Measurements from ENCODE around the gene RPS6KB2. TPM values are rescaled to one million over a fixed set of nuclear protein-coding genes. Genes with fewer than 3 reads are reported as not detected.
A peak's percentile ranks its signal among the peaks of the same experiment; 100 is the strongest.

The RPS6KB2 gene
- total RNA-seq, 4 donors from 2014 or later = 36.9 to 69.3 (median 47.1) TPM

GRCh38 chr11:67439321-67440228 lies 11.3 kb downstream of the RPS6KB2 start:
- Histone ChIP-seq H3K27ac (peak overlapping the region in 3 of 4 donors; percentile 65 to 83 (median 74)), H3K36me3 (peaks cover 0 to 75% (median 0%) of the 10 kb centered on the region in 3 donors), H3K4me1 (peaks cover 0 to 64% (median 26%) of the 10 kb centered on the region in 4 donors), H3K4me3 (no peak overlapping the region), H3K27me3 (no peaks in the 10 kb centered on the region), H3K9me3 (no peaks in the 10 kb centered on the region)
- peak in 1 of 2 donors; percentile 36 for DNase-seq (ENCODE audit: low spot score in 2 of 2)
- TF ChIP-seq CTCF (IDR thresholded peaks at IDR 0.05) (peak in 1 of 5 experiments; percentile 13), POLR2A (IDR thresholded peaks at IDR 0.05) (no peak), EP300 (IDR thresholded peaks at IDR 0.05) (peak in 1 of 2 donors; percentile 15)
- WGBS, 2 donors = 53 to 54% methylated on average over 30 to 31 of the region's 31 CpGs

- Histone ChIP-seq H3K27ac (peak overlapping the region in 3 of 4 donors; percentile 65 to 83 (median 74)), H3K9me3 (no peaks in the 10 kb centered on the region), H3K4me3 (no peak overlapping the region), H3K36me3 (peaks cover 0 to 66% (median 0%) of the 10 kb centered on the region in 3 donors), H3K4me1 (peaks cover 0 to 72% (median 28%) of the 10 kb centered on the region in 4 donors), H3K27me3 (no peaks in the 10 kb centered on the region)
- TF ChIP-seq EP300 (IDR thresholded peaks at IDR 0.05) (no peak), CTCF (IDR thresholded peaks at IDR 0.05) (no peak), POLR2A (IDR thresholded peaks at IDR 0.05) (no peak)
- WGBS, 2 donors = 65 to 76% methylated on average over 17 of the region's 17 CpGs
- no peak for DNase-seq (ENCODE audit: low spot score in 2 of 2)
Observed at GRCh38 chr11:67440229-67441097, 12.2 kb downstream of the RPS6KB2 start.

GRCh38 chr11:67441098-67441563 lies 12.8 kb downstream of the RPS6KB2 start:
- peaks cover 0 to 59% (median 0%) of the 10 kb centered on the region in 3 donors for H3K36me3 ChIP-seq
- DNase-seq (ENCODE audit: low spot score in 2 of 2) = no peak
- no peak for TF ChIP-seq EP300 (IDR thresholded peaks at IDR 0.05)
- TF ChIP-seq POLR2A (IDR thresholded peaks at IDR 0.05) = no peak
- no peak for TF ChIP-seq CTCF (IDR thresholded peaks at IDR 0.05)
- no peak overlapping the region for H3K4me3 ChIP-seq
- H3K27me3 ChIP-seq = no peaks in the 10 kb centered on the region
- H3K9me3 ChIP-seq = no peaks in the 10 kb centered on the region
- peaks cover 0 to 69% (median 31%) of the 10 kb centered on the region in 4 donors for H3K4me1 ChIP-seq
- 85 to 86% methylated on average over 6 to 12 of the region's 21 CpGs for WGBS, 2 donors
- peak overlapping the region in 1 of 4 donors; percentile 74 for H3K27ac ChIP-seq

- 81 to 87% methylated on average over 28 of the region's 28 CpGs for WGBS, 2 donors
- no peaks in the 10 kb centered on the region for H3K27me3 ChIP-seq
- peaks cover 0 to 53% (median 0%) of the 10 kb centered on the region in 3 donors for H3K36me3 ChIP-seq
- no peak overlapping the region for H3K4me3 ChIP-seq
- peaks cover 0 to 62% (median 32%) of the 10 kb centered on the region in 4 donors for H3K4me1 ChIP-seq
- DNase-seq (ENCODE audit: low spot score in 2 of 2) = no peak
- H3K27ac ChIP-seq = peak overlapping the region in 1 of 4 donors; percentile 95
- TF ChIP-seq POLR2A (IDR thresholded peaks at IDR 0.05) = no peak
- no peak for TF ChIP-seq EP300 (IDR thresholded peaks at IDR 0.05)
- TF ChIP-seq CTCF (IDR thresholded peaks at IDR 0.05) = no peak
- no peaks in the 10 kb centered on the region for H3K9me3 ChIP-seq
Observed at GRCh38 chr11:67441731-67442351, 13.5 kb downstream of the RPS6KB2 start.
